Epithelial cell of esophagus (primary cell): ENCODE results near the gene PTPRT.

Experiments used
- DNase-seq: peaks from one replicate; pipeline ENCODE4 v3.0.0; 2010; ENCODE audit warnings: low read depth
- H3K4me3 ChIP-seq: 2 replicates; pipeline ENCODE4 v1.5.1; 2011; ENCODE audit warnings: mild to moderate bottlenecking, low read length, control low read depth
- TF ChIP-seq, protein P1 (sequence below): IDR thresholded peaks from 2 replicates; pipeline ENCODE4 v1.5.1; 2011; ENCODE audit warnings: low read depth, mild to moderate bottlenecking, low read length, control low read depth, inconsistent platforms; ENCODE audit not compliant: insufficient read depth; ENCODE audit errors: missing control alignments

The PTPRT gene

DNA sequence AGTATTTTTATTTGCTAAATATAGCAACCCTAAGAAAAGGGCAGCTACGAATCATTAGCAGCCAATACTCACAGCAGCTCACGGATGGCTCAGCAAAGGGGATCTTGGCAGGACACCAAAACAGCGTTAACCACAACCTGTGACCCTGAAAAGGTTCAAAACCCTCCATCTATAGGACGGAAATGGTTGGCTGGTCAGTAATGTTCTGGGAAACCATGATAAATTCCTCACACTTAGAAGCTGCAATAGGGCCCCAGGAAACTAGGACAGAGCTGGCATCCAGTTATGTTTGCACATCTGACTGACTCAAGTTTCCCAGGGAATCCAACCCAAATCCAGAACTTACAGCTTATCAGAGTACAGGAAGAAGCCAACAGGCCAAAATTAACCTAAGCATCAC lies 30.9 kb upstream of the PTPRT start:
- TF ChIP-seq, protein P1, sequence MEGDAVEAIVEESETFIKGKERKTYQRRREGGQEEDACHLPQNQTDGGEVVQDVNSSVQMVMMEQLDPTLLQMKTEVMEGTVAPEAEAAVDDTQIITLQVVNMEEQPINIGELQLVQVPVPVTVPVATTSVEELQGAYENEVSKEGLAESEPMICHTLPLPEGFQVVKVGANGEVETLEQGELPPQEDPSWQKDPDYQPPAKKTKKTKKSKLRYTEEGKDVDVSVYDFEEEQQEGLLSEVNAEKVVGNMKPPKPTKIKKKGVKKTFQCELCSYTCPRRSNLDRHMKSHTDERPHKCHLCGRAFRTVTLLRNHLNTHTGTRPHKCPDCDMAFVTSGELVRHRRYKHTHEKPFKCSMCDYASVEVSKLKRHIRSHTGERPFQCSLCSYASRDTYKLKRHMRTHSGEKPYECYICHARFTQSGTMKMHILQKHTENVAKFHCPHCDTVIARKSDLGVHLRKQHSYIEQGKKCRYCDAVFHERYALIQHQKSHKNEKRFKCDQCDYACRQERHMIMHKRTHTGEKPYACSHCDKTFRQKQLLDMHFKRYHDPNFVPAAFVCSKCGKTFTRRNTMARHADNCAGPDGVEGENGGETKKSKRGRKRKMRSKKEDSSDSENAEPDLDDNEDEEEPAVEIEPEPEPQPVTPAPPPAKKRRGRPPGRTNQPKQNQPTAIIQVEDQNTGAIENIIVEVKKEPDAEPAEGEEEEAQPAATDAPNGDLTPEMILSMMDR: no peak
- H3K4me3 ChIP-seq: no peak overlapping the region
- no peak for DNase-seq

DNA sequence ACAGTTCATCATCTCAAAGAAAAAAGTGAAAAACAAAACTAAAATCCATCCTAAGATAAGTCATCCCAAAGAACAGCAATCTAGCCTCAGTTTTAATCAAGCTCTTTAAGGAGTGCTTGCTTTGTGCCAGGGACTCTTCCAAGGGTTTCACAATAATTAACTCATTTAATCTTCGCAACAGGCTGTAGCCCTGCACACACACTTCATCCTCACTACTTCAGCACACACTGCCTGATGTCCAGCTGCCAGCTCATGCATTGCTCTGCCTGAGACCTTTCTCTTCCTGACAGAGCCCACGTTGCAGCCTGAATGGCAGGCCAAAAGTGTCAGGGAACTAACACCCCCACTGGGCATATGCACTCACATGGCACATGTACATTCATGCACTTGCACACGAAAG lies 21.2 kb upstream of the PTPRT start:
- no peak overlapping the region for H3K4me3 ChIP-seq
- TF ChIP-seq, protein P1: no peak
- no peak for DNase-seq

DNA sequence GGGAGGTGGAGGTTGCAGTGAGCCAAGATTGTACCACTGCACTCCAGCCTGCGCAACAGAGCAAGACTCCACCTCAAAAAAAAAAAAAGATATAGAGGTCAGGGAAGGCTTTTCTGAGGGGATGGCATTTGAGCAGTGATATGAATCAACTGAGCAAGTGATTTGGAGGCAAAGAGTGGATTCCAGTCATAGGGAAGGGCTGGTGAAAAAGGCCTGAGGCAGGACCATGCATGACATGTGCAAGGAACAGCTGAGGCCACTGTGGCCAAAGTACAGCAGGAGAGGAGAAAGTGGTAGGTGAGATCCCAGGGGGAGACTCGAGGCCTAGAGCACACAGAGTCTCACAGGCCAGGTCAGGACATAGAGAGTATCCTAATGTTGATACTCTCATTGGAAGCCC lies 20.1 kb upstream of the PTPRT start:
- TF ChIP-seq, protein P1: no peak
- DNase-seq: no peak
- H3K4me3 ChIP-seq: no peak overlapping the region

DNA sequence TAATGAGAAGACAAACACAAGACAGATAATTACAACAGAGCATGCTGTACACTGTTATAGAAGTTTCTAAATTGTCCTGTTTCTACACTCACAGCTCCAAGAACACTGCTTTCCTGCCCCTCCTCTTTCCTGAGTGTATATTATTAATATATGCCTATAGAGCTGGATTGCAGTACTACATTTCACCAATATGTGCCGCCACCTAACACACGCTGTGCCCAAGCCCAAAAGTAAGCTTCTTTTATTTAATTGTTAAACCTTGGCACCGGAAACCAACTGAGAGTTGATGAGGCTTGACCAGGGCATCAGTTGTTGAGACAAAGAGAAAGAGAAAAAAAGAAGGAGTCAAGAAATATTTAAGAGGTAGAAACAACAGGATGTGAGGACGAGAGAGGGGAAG lies 16.0 kb upstream of the PTPRT start:
- TF ChIP-seq, protein P1: no peak
- DNase-seq: no peak
- H3K4me3 ChIP-seq: no peak overlapping the region

DNA sequence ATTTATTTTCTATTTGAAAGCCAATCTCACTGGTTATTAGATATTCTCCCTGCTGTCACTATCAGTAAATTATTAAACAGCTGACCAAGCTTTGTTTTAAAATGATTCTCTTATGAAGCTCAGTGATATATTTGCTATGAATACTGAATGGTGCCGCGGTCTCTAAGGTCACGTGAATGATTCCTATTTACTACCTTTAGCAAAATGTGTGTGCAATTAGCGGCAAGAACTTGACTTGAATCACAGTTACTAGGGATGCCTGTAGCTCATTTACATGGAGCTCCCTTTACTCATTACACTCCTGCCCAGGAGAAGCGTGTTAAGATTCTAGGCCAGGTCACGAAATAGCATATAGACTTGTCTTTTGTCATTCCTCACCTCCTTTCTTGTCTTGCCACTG lies 12.4 kb upstream of the PTPRT start:
- no peak overlapping the region for H3K4me3 ChIP-seq
- TF ChIP-seq, protein P1: no peak
- no peak for DNase-seq

- H3K4me3 ChIP-seq: no peak overlapping the region
- DNase-seq: no peak
- TF ChIP-seq, protein P1: no peak
These were observed 8.9 kb upstream of the PTPRT start for GRCh38 chr20:43198607-43199006.

DNA sequence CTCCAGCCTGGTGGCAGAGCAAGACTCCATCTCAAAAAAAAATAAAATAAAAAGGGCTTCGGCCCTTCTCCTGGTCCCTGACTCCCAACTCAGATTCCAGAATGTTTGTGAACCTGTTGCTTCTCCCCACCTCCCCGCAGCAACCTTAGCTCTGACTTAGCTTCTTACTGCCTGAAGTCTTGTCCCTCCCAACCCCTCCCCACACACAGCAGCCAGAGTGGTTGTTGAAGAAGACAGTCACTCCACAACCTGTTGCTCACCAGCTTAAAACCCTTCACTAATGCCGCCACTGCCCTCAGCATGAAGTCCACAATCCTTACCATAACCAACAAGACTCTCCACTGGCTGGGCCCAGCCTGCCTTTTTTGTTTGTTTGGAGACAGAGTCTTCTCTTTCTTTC lies 6.5 kb upstream of the PTPRT start:
- no peak overlapping the region for H3K4me3 ChIP-seq
- TF ChIP-seq, protein P1: no peak
- DNase-seq: no peak
